K562 (cell line): Measurements from ENCODE around the gene KLHDC10. TPM values are rescaled to one million over a fixed set of nuclear protein-coding genes. Genes with fewer than 3 reads are reported as not detected.

Experiments used
- ATAC-seq: fragments of 200-7000 bp; cut with Tn5 transposase; 3 replicates; pipeline ENCODE4 v1.9.1; 2020; ENCODE audit warnings: moderate library complexity
- BruUV-seq: library from RNA; stranded (reverse); fragments of 400-500 nt; replicated peaks from 2 replicates; lab custom pipeline; 2021; lab: Mats Ljungman, UMichigan
- CTCF ChIA-PET: fragments of 300-600 bp; formaldehyde crosslinking; extraction: SDS; loops from one replicate; lab custom pipeline; 2021; ENCODE audit warnings: low intra/inter-chr PET ratio; lab: Yijun Ruan, JAX
- POLR2A ChIA-PET: fragments of 300-600, 350-650 bp; sonication (Branson Sonifier 250); formaldehyde crosslinking; extraction: SDS; loops from one replicate; lab custom pipeline; 2021; ENCODE audit warnings: antibody characterized with exemption, inconsistent platforms; lab: Yijun Ruan, JAX
- DNase-seq, 4 experiments: peaks; one replicate each; pipeline versions ENCODE4 v3.0.0 to v3.0.0-alpha.2; 2011 to 2018; ENCODE audit warnings: low spot score in 3 of 4, mixed read lengths in 3 of 4; ENCODE audit errors: extremely low read depth in 1 of 4
- FAIRE-seq: peaks from 2 replicates; lab custom pipeline; 2011; peaks lifted over from hg19 to GRCh38; lab: Jason Lieb, UNC
- H2AFZ ChIP-seq: 2 replicates; pipeline ENCODE4 v1.6.0; 2011; ENCODE audit warnings: low read depth, low read length, control low read depth, inconsistent platforms
- H3K27ac ChIP-seq: fragments of 200-600 bp; 3 replicates; pipeline ENCODE4 v1.8.0; 2011; ENCODE audit warnings: low read depth, mild to moderate bottlenecking, control low read depth, inconsistent platforms, low read length, moderate library complexity, mixed read lengths; ENCODE audit errors: extremely low read depth
- H3K27me3 ChIP-seq, 2 experiments: fragments of 300-600 bp in 1 of 2; 2 replicates in 1 of 2; 3 replicates in 1 of 2; pipeline versions ENCODE4 v1.6.0 to v1.8.0; 2011; ENCODE audit warnings: inconsistent platforms in 2 of 2, low read length in 2 of 2, mild to moderate bottlenecking in 1 of 2, mixed read lengths in 1 of 2, moderate library complexity in 1 of 2; ENCODE audit not compliant: control insufficient read depth in 2 of 2, insufficient read depth in 2 of 2
- H3K36me3 ChIP-seq: fragments of 300-600 bp; 3 replicates; pipeline ENCODE4 v1.8.0; 2011; ENCODE audit warnings: mild to moderate bottlenecking, low read length, inconsistent platforms; ENCODE audit not compliant: control insufficient read depth, insufficient read depth
- H3K4me1 ChIP-seq, 2 experiments: fragments of 200-600 bp in 1 of 2; replicated peaks in 1 of 2; 2 replicates in 1 of 2; 3 replicates in 1 of 2; pipeline versions ENCODE4 v1.5.1 to v1.8.0; 2011; ENCODE audit warnings: inconsistent platforms in 2 of 2, low read length in 2 of 2, mild to moderate bottlenecking in 1 of 2, mixed read lengths in 1 of 2, moderate library complexity in 1 of 2; ENCODE audit not compliant: control insufficient read depth in 2 of 2, insufficient read depth in 2 of 2
- H3K4me2 ChIP-seq: 2 replicates; pipeline ENCODE4 v1.6.1; 2011; ENCODE audit warnings: low read length, control low read depth, inconsistent platforms, mixed read lengths; ENCODE audit not compliant: insufficient read depth
- H3K4me3 ChIP-seq: fragments of 200-600 bp; sonication (generic), shearing (Covaris generic); 2 replicates; pipeline ENCODE4 v1.5.1; 2016; ENCODE audit warnings: control low read depth, inconsistent platforms
- H3K79me2 ChIP-seq: fragments of 200-600 bp; 3 replicates; pipeline ENCODE4 v1.8.0; 2011; ENCODE audit warnings: low read length, inconsistent platforms; ENCODE audit not compliant: control insufficient read depth, insufficient read depth
- H3K9ac ChIP-seq, 2 experiments: 2 replicates each; pipeline versions ENCODE4 v1.6.0 to v1.6.1; 2011; ENCODE audit warnings: low read depth in 2 of 2, low read length in 2 of 2, control low read depth in 1 of 2, inconsistent platforms in 1 of 2, mild to moderate bottlenecking in 1 of 2, mixed read lengths in 1 of 2; ENCODE audit not compliant: insufficient read depth in 1 of 2
- H3K9me1 ChIP-seq: one replicate; pipeline ENCODE4 v1.6.0; 2011; ENCODE audit warnings: inconsistent platforms, mild to moderate bottlenecking, low read length, moderate library complexity; ENCODE audit not compliant: control insufficient read depth, insufficient read depth
- H3K9me3 ChIP-seq: replicated peaks from 2 replicates; pipeline ENCODE4 v1.5.1; 2011; ENCODE audit warnings: low read depth, low read length, inconsistent platforms; ENCODE audit not compliant: control insufficient read depth, insufficient read depth
- H4K20me1 ChIP-seq: replicated peaks from 2 replicates; pipeline ENCODE4 v1.6.1; 2011; ENCODE audit warnings: low read length, inconsistent platforms, mixed read lengths; ENCODE audit not compliant: control insufficient read depth, insufficient read depth
- ARID1B ChIP-seq: fragments of 450-650 bp; IDR thresholded peaks from 2 replicates; pipeline ENCODE4 v1.6.1; 2016; ENCODE audit warnings: antibody characterized with exemption, mild to moderate bottlenecking, inconsistent platforms
- C11orf30 ChIP-seq: fragments of 450-650 bp; IDR thresholded peaks from 2 replicates; pipeline ENCODE4 v1.6.1; 2016; ENCODE audit warnings: low read depth, mild to moderate bottlenecking
- CBFA2T2 ChIP-seq: fragments of 450-650 bp; conservative IDR thresholded peaks from 2 replicates; pipeline ENCODE4 v1.6.1; 2017; ENCODE audit warnings: mild to moderate bottlenecking
- CREB1 ChIP-seq, 2 experiments: sonication (generic) in 1 of 2; formaldehyde crosslinking in 1 of 2; IDR thresholded peaks; 2 replicates each; pipeline versions ENCODE4 v1.6.1 to v1.8.0; 2012 to 2022; ENCODE audit warnings: inconsistent platforms in 1 of 2, mild to moderate bottlenecking in 1 of 2, missing genetic modification reagents in 1 of 2, moderate library complexity in 1 of 2
- DPF2 ChIP-seq: fragments of 450-650 bp; IDR thresholded peaks from 2 replicates; pipeline ENCODE4 v1.6.1; 2016
- ETV5 ChIP-seq: sonication (generic); formaldehyde crosslinking; IDR thresholded peaks from 2 replicates; pipeline ENCODE4 v1.4.0; 2020; ENCODE audit warnings: low read depth, mild to moderate bottlenecking, missing genetic modification reagents
- FOXA3 ChIP-seq, 2 experiments: fragments of 450-650 bp in 1 of 2; sonication (generic) in 1 of 2; formaldehyde crosslinking; IDR thresholded peaks in 1 of 2; conservative IDR thresholded peaks in 1 of 2; 2 replicates each; pipeline versions ENCODE4 v1.4.0 to v1.8.0; 2020 to 2022; ENCODE audit warnings: mild to moderate bottlenecking in 2 of 2, missing genetic modification reagents in 1 of 2
- FOXK2 ChIP-seq, 2 experiments: fragments of 450-650 bp; IDR thresholded peaks in 1 of 2; conservative IDR thresholded peaks in 1 of 2; 2 replicates each; pipeline ENCODE4 v1.6.1; 2016; ENCODE audit warnings: low read depth in 2 of 2, mild to moderate bottlenecking in 1 of 2
- HDAC1 ChIP-seq, 2 experiments: fragments of 450-650 bp; IDR thresholded peaks; 2 replicates each; pipeline ENCODE4 v1.6.1; 2016 to 2017; ENCODE audit warnings: inconsistent platforms in 1 of 2, mild to moderate bottlenecking in 1 of 2, moderate library complexity in 1 of 2
- HDAC2 ChIP-seq: fragments of 450-650 bp; IDR thresholded peaks from 2 replicates; pipeline ENCODE4 v1.6.1; 2016; ENCODE audit warnings: mild to moderate bottlenecking
- IRF9 ChIP-seq: fragments of 450-650 bp; IDR thresholded peaks from 2 replicates; pipeline ENCODE4 v1.6.1; 2016; ENCODE audit warnings: missing biosample characterization, missing genetic modification characterization
- MAFG ChIP-seq: fragments of 450-650 bp; conservative IDR thresholded peaks from 2 replicates; pipeline ENCODE4 v1.6.1; 2016; ENCODE audit warnings: missing genetic modification characterization, missing compliant biosample characterization
- NCOR1 ChIP-seq: fragments of 450-650 bp; IDR thresholded peaks from 2 replicates; pipeline ENCODE4 v1.6.1; 2016; ENCODE audit warnings: mild to moderate bottlenecking, moderate library complexity
- NFE2 ChIP-seq: IDR thresholded peaks from 2 replicates; pipeline ENCODE4 v1.6.1; 2014; ENCODE audit warnings: antibody characterized with exemption, low read depth
- SMARCA4 ChIP-seq: fragments of 450-650 bp; IDR thresholded peaks from 2 replicates; pipeline ENCODE4 v1.6.1; 2016
- TAL1 ChIP-seq: fragments of 450-650 bp; IDR thresholded peaks from 2 replicates; pipeline ENCODE4 v1.6.1; 2016; ENCODE audit warnings: mild to moderate bottlenecking
- TCF3 ChIP-seq: sonication (generic); formaldehyde crosslinking; IDR thresholded peaks from 2 replicates; pipeline ENCODE4 v1.4.0; 2020; ENCODE audit warnings: mild to moderate bottlenecking, missing genetic modification reagents
- ZNF133 ChIP-seq: fragments of 250-450 bp; sonication (Bioruptor Pico); IDR thresholded peaks from 2 replicates; pipeline ENCODE4 v1.4.0; 2020; ENCODE audit warnings: mild to moderate bottlenecking
- ZNF316 ChIP-seq: fragments of 450-650 bp; IDR thresholded peaks from 2 replicates; pipeline ENCODE4 v1.6.1; 2016
- WGBS: fragments of 100-300 bp; shearing (Covaris generic); methylation state at CpG from one replicate; pipeline ENCODE4 v1.1.6; 2016; ENCODE audit warnings: low coverage, mixed read lengths; ENCODE audit not compliant: insufficient coverage; ENCODE audit errors: missing lambda C conversion rate; 5-methylcytosine and 5-hydroxymethylcytosine counted together
- in situ Hi-C: fragments of 300-500 bp; cut with MboI; formaldehyde crosslinking; loops from 4 replicates; pipeline ENCODE4 v1.15.0; 2018; ENCODE audit warnings: inconsistent platforms, mixed read lengths
- intact Hi-C: fragments of 100-400 bp; cut with micrococcal nuclease; formaldehyde crosslinking; loops from 2 replicates; pipeline ENCODE4 v1.14.2; 2022
- polyA plus RNA-seq, 8 experiments: library from polyadenylated mRNA; depleted of rRNA in 4 of 8; stranded (reverse) in 5 of 8; unstranded in 3 of 8; fragments of >200 nt; fragmentation: Nextera tagmentation in 2 of 8; fragmentation: Illumina TruSeq in 1 of 8; extraction: Ambion mirVana in 2 of 8; extraction: Trizol in 1 of 8; gene quantifications; 2 replicates each; pipeline versions ENCODE4 v1.2.1 to v1.2.3, GENCODE V29; 2011 to 2014; ENCODE audit warnings: inconsistent platforms in 1 of 8, missing spikeins in 1 of 8
- total RNA-seq, 7 experiments: library from RNA; depleted of rRNA in 6 of 7; stranded (reverse); fragments of >200 nt in 6 of 7; fragmentation: Illumina TruSeq in 2 of 7; extraction: Trizol in 2 of 7; gene quantifications; 2 replicates each; pipeline versions ENCODE4 v1.2.1 to v1.2.3, GENCODE V29; 2011 to 2021; ENCODE audit warnings: low replicate concordance in 1 of 7
- TF ChIP-seq, protein P1 (sequence below): sonication (generic); formaldehyde crosslinking; IDR thresholded peaks from 2 replicates; pipeline ENCODE4 v1.8.1; 2022; ENCODE audit warnings: missing genetic modification reagents
- TF ChIP-seq, protein P2 (sequence below): sonication (generic); formaldehyde crosslinking; IDR thresholded peaks from 2 replicates; pipeline ENCODE4 v1.4.0; 2020; ENCODE audit warnings: mild to moderate bottlenecking, missing genetic modification reagents

KLHDC10 gene
- total and polyA plus RNA-seq, 9 of the 15 experiments (the other 6 are each of a cell fraction or from before 2014, with no cell fraction given): 9.8 to 80.5 (median 31.4) TPM

DNA sequence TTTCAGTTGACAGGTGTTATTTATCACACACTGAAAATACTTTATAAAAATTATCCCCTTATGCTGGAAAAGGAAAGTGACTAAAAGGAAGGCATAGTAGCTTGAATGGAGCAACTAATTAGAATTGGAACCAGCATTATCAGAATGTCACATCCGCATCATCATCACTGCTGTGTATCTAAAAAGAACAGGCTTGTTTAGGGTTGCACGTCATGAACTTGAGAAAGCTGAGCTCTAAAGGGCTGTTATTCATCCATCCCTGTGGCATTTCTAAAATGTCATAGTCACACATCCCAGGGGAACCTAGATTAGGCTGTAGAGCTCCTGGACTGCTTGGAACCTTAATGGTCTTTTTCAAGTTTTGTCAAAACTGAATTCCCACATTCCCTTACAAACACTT, 54.4 kb downstream of the KLHDC10 start:
- CTCF ChIA-PET: no interaction called here
- BruUV-seq: no TSS peak
- TF ChIP-seq TCF3 (CRISPR knock-in tag) (peak; percentile 78), C11orf30 (peak; percentile 38; the same call in 1 of the 2 replicates), CREB1 (IDR thresholded peaks at IDR 0.05) (peak; percentile 46; the same call in 1 of the 2 replicates), CREB1 (CRISPR knock-in tag; IDR thresholded peaks at IDR 0.05) (no peak; the same call in 1 of the 2 replicates), NCOR1 (peak; percentile 56), ZNF133 (CRISPR knock-in tag) (no peak), SMARCA4 (peak; percentile 45; the same call in 1 of the 2 replicates), MAFG (tag) (peak; percentile 28; the same call in 1 of the 2 replicates), ARID1B (peak; percentile 81), FOXA3 (CRISPR knock-in tag; conservative IDR thresholded peaks at IDR 0.05 in 1 of 2, IDR thresholded peaks at IDR 0.05 in 1 of 2) (no peak), HDAC2 (0 out of 2 replicates have a peak, but pooled peaks have one; percentile 17), IRF9 (tag) (no peak), CBFA2T2 (peak; percentile 53; the same call in 1 of the 2 replicates), ETV5 (no peak), TAL1 (peak; percentile 61), DPF2 (peak; percentile 69), HDAC1 (IDR thresholded peaks at IDR 0.05) (peak in 1 of 2 experiments; percentile 47; a peak in 1 of 4 replicates), FOXK2 (conservative IDR thresholded peaks at IDR 0.05 in 1 of 2, IDR thresholded peaks at IDR 0.05 in 1 of 2; ENCODE audit: low read depth in 2 of 2) (0 out of 4 replicates have a peak, but pooled peaks have one; percentile 22 to 36), NFE2 (peak; percentile 31; the same call in 1 of the 2 replicates), ZNF316 (peak; percentile 41; the same call in 1 of the 2 replicates)
- TF ChIP-seq, protein P1, sequence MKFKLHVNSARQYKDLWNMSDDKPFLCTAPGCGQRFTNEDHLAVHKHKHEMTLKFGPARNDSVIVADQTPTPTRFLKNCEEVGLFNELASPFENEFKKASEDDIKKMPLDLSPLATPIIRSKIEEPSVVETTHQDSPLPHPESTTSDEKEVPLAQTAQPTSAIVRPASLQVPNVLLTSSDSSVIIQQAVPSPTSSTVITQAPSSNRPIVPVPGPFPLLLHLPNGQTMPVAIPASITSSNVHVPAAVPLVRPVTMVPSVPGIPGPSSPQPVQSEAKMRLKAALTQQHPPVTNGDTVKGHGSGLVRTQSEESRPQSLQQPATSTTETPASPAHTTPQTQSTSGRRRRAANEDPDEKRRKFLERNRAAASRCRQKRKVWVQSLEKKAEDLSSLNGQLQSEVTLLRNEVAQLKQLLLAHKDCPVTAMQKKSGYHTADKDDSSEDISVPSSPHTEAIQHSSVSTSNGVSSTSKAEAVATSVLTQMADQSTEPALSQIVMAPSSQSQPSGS (CRISPR knock-in tag): no peak
- TF ChIP-seq, protein P2, sequence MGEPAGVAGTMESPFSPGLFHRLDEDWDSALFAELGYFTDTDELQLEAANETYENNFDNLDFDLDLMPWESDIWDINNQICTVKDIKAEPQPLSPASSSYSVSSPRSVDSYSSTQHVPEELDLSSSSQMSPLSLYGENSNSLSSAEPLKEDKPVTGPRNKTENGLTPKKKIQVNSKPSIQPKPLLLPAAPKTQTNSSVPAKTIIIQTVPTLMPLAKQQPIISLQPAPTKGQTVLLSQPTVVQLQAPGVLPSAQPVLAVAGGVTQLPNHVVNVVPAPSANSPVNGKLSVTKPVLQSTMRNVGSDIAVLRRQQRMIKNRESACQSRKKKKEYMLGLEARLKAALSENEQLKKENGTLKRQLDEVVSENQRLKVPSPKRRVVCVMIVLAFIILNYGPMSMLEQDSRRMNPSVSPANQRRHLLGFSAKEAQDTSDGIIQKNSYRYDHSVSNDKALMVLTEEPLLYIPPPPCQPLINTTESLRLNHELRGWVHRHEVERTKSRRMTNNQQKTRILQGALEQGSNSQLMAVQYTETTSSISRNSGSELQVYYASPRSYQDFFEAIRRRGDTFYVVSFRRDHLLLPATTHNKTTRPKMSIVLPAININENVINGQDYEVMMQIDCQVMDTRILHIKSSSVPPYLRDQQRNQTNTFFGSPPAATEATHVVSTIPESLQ (CRISPR knock-in tag): 0 out of 2 replicates have a peak, but pooled peaks have one; percentile 74

More for the DNA sequence above, 54.4 kb downstream of the KLHDC10 start:
- Histone ChIP-seq H3K4me3 (no peak overlapping the region), H3K9me1 (no peaks in the 10 kb centered on the region), H4K20me1 (no peaks in the 10 kb centered on the region), H3K9me3 (no peaks in the 10 kb centered on the region), H3K36me3 (peaks cover 95% of the 10 kb centered on the region), H2AFZ (no peak overlapping the region), H3K4me2 (no peak overlapping the region), H3K79me2 (no peaks in the 10 kb centered on the region), H3K27me3 (no peaks in the 10 kb centered on the region), H3K9ac (no peak overlapping the region), H3K27ac (no peak overlapping the region), H3K4me1 (peaks cover 0 to 19% of the 10 kb centered on the region in 2 experiments; a peak in 4 of 5 replicates)
- DNase-seq: peak in 2 of 4 experiments; percentile 69 to 77
- intact Hi-C loops (no loop called here), in situ Hi-C loops (no loop called here)
- FAIRE-seq: peak; percentile 46
- 36% methylated on average over 2 of the region's 2 CpGs for WGBS
- POLR2A ChIA-PET: interaction anchor here (1.2 to 1.8 kb wide), 5 partner anchors 8 to 37 kb away, joined by 3 to 8 read pairs (median 3); no protein-coding TSS in a partner anchor
- ATAC-seq: peak; percentile 65
